ENCODE data around the gene ADAM12.

The ADAM12 gene

GRCh38 chr10:126286256-126286780 lies 102.0 kb downstream of the ADAM12 start:
- H3K4me3 ChIP-seq, result no peak overlapping the region
- TF ChIP-seq CTCF (IDR thresholded peaks at IDR 0.05), result no peak
- no peak overlapping the region for H3K27ac ChIP-seq
- no peak for DNase-seq (ENCODE audit: low spot score)

- Histone ChIP-seq H3K27ac (no peak overlapping the region), H3K4me3 (no peak overlapping the region)
- no peak for TF ChIP-seq CTCF (IDR thresholded peaks at IDR 0.05)
- no peak for DNase-seq (ENCODE audit: low spot score)
Observed at GRCh38 chr10:126283307-126283706, 105.0 kb downstream of the ADAM12 start.

GRCh38 chr10:126278851-126279250 lies 109.4 kb downstream of the ADAM12 start:
- Histone ChIP-seq H3K4me3 (no peak overlapping the region), H3K27ac (no peak overlapping the region)
- no peak for TF ChIP-seq CTCF (IDR thresholded peaks at IDR 0.05)
- no peak for DNase-seq (ENCODE audit: low spot score)

- H3K27ac ChIP-seq, result no peak overlapping the region
- TF ChIP-seq CTCF (IDR thresholded peaks at IDR 0.05), result no peak
Observed at GRCh38 chr10:126277181-126277580, 111.1 kb downstream of the ADAM12 start.

GRCh38 chr10:126272526-126272925 lies 115.8 kb downstream of the ADAM12 start:
- Histone ChIP-seq H3K27ac (no peak overlapping the region), H3K4me3 (no peak overlapping the region)
- no peak for TF ChIP-seq CTCF (IDR thresholded peaks at IDR 0.05)
- DNase-seq (ENCODE audit: low spot score), result no peak

More at GRCh38 chr10:126277181-126277580, 111.1 kb downstream of the ADAM12 start:
- no peak overlapping the region for H3K4me3 ChIP-seq
- DNase-seq (ENCODE audit: low spot score), result no peak

- DNase-seq (ENCODE audit: low spot score), result no peak
- no peak overlapping the region for H3K27ac ChIP-seq
- no peak for TF ChIP-seq CTCF (IDR thresholded peaks at IDR 0.05)
- H3K4me3 ChIP-seq, result no peak overlapping the region
Observed at GRCh38 chr10:126270111-126270510, 118.2 kb downstream of the ADAM12 start.

GRCh38 chr10:126268013-126268920 lies 120.0 kb downstream of the ADAM12 start:
- Histone ChIP-seq H3K27ac (no peak overlapping the region), H3K4me3 (no peak overlapping the region)
- TF ChIP-seq CTCF (IDR thresholded peaks at IDR 0.05), result no peak
- no peak for DNase-seq (ENCODE audit: low spot score)

Measured in coronary artery (tissue), 2 donors.